ENCODE results near the gene PLEKHA6.

PLEKHA6 gene

DNA sequence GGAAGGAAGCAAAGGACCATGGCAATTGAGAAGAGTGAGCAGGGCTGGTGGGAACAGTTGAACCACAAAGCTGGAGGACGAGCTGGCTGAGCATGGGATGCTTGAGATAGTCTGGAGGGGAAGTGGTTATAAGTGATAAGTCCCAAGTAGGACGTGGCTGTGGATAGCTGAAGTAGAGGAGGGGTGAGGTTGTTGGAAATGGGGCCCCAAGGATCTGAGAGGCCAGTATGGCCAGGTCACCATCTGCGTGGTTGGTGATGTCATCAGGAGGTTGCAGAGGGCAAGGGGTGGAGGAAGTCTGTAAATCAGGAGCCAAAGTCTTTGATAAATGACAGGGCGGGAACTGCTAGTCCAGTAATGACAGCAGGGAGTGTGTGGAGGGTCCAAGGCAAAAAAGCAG lies 182.6 kb downstream of the PLEKHA6 start:
- no peak for DNase-seq

DNA sequence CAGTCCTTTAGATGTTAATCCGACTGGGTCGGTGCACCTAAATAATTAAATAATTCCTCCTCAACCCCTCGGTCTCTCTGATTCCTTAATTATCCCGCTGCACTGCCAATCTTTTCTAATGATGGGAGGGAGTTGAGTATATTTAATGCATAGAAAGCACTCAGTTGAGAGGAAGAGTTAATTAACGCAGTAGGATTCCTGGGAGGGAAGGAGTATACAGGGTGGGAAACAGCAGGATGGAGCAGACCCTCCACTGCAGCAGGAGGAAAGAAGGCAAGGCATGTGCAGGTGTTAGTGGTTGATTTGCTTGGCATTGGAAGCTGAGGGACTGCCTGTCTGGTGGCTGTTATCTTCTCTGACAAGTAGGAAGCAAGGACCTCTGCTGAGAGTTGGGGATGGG lies 183.7 kb downstream of the PLEKHA6 start:
- DNase-seq: no peak

DNA sequence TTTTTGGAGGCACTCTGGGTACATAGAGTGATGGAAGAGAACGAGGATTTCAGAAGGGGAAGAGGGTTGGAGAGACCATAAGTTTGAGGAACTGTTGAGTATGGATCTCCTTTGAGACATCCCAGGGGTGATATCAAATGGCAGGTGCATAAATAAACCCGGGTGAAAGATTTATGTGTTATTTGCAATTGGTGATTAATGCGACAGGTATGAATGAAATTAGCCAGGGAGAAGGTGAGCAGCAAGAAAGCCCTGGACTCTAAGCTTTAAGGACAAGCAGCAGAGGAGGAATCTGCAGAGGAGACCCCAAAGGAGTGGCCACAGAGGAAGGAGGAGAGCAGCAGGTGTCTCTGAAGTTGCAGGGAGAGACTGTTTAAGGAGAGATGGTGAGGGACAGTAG lies 184.8 kb downstream of the PLEKHA6 start:
- no peak for DNase-seq

DNA sequence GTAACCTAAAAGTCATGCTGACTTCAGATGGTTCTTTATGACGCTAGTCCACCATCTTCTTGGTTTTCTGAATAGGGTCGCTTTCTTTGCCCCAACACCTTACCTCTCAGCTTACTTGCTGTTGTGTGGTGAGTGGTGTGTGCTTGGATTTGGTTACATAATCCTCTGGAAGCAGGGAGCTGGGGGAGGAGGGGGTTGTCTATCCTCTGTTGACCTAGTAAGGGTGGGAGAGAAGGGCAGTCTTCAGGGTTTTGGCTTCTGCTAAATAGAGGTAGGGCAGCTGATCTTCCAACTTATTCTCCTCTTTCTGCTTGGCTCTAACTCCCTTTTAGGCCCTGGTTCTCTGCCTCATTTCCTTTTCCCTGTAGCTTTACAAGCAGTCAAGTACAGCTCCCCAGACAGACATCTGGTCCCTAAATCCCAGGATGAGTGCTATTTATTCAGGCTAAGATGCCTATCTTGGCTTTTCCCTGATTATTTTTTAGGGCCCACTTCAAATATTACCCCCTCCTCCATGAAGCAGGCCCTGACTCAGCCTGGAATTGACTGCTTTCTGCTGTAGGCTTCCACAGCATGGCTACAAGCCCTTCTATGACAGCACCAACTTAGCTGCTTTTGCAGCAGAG lies 187.2 kb downstream of the PLEKHA6 start:
- DNase-seq: no peak

DNA sequence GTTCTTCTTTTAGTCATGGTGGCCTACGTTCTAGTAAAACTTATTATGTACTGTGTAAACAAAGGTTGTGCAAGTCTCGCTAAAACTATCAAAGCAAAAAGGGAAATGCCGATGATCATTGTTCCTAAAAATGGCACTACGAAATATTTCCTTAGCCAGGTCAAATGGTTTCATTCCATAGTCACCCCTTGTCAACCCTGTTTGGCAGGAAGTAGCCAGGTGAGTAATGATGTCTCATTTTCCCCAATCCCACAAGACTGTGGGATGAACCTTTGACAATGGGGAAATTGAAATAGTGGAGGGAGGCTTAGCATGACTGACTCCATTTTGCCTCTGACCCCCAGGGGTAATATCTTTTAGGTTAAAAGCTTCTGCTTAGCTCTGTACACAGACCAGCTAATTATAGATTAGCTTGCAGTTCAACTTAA lies 188.0 kb downstream of the PLEKHA6 start:
- DNase-seq: no peak

DNA sequence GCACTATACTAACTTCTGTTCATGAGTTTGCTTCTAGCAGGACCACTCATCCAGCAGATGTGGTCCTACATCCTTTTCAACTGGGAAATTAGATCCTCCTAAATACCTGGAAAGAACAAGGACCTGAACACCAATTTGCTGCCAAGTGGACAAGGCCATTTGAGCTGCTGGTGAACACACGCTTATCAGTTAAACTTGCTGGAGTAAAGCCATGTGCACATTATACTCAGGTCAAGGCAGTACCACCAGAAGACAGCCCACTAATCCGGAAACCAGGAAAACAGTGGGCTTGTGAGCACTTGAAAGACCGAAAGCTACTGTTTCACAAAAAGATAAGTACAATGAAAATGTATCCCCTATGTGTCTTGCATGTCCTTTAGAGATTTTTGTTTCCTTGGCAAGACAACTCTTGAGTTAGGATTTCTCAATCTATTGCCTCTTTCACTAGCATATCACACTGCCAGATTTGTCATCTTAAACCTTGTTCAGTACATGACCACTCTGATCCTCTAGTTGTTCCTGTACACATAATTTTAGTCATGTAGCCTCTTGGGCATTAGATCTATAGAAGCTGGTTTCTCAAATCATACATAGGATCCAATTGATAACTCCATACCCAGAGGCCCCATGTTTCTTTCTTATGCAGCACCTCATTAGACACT lies 189.1 kb downstream of the PLEKHA6 start:
- no peak for DNase-seq

DNA sequence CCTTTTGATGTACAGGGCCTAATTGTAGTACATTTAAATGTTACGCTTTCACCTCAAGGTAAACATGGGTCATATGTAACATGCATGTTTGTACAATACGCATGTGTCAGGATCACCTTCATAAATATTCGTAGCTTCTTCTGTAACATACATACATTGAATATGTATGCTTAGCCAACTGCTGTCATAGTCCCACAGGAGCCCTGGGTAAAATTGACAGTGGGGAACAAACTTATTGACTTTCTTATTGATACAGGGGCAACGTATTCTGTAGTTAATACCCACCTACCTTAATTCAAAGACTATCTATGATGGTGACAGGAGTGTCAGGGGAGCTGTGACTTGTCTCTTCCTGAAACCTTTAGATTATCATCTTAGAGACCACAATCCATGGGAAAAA lies 189.9 kb downstream of the PLEKHA6 start:
- DNase-seq: no peak
